ENCODE results near the gene SLC25A19.

GRCh38 chr17:75239214-75239613 lies 50.0 kb downstream of the SLC25A19 start:
- no peak for TF ChIP-seq EZH2phosphoT487 (IDR thresholded peaks at IDR 0.05; ENCODE audit: borderline replicate concordance, low read depth, low read length)
- TF ChIP-seq CTCF (conservative IDR thresholded peaks at IDR 0.05; ENCODE audit: low read length) = no peak
